ENCODE measurements around the gene MTHFD1. TPM values are rescaled to one million over a fixed set of nuclear protein-coding genes. Genes with fewer than 3 reads are reported as not detected.

The MTHFD1 gene
- total RNA-seq, 1 experiment from 2014 or later, result 226 TPM

GRCh38 chr14:64488590-64489099 lies 100.5 kb downstream of the MTHFD1 start:
- peaks cover 45% of the 10 kb centered on the region for H3K36me3 Mint-ChIP-seq
- DNase-seq (ENCODE audit: low spot score), result no peak
- H3K27ac Mint-ChIP-seq, result no peak overlapping the region
- ChIA-PET CTCF (no interaction called here), POLR2A (interaction anchor here (0.7 kb wide), 2 partner anchors 11 to 164 kb away, joined by 3 read pairs; no protein-coding TSS in a partner anchor)
- ATAC-seq, result no peak
- no peaks in the 10 kb centered on the region for H3K4me1 Mint-ChIP-seq
- H3K4me3 Mint-ChIP-seq, result no peak overlapping the region
- TF ChIP-seq ZMAT4 (CRISPR knock-in tag; IDR thresholded peaks at IDR 0.05) (no peak), TEAD1 (CRISPR knock-in tag; IDR thresholded peaks at IDR 0.05) (no peak), EMX1 (CRISPR knock-in tag; IDR thresholded peaks at IDR 0.05) (no peak), TEAD4 (CRISPR knock-in tag; IDR thresholded peaks at IDR 0.05) (no peak), NR1H2 (CRISPR knock-in tag; IDR thresholded peaks at IDR 0.05) (no peak), AFF4 (CRISPR knock-in tag; IDR thresholded peaks at IDR 0.05; ENCODE audit: borderline replicate concordance) (no peak), NFATC4 (CRISPR knock-in tag; IDR thresholded peaks at IDR 0.05) (no peak), OVOL2 (CRISPR knock-in tag; IDR thresholded peaks at IDR 0.05; ENCODE audit: borderline replicate concordance) (no peak), FOXJ3 (CRISPR knock-in tag; IDR thresholded peaks at IDR 0.05; ENCODE audit: borderline replicate concordance) (no peak), GTF2I (CRISPR knock-in tag; conservative IDR thresholded peaks at IDR 0.05) (no peak)
- no peaks in the 10 kb centered on the region for H3K27me3 Mint-ChIP-seq (ENCODE audit: low read depth)
- H3K9me3 Mint-ChIP-seq, result no peaks in the 10 kb centered on the region

GRCh38 chr14:64491637-64492036 lies 103.5 kb downstream of the MTHFD1 start:
- Mint-ChIP-seq H3K4me3 (no peak overlapping the region), H3K27ac (no peak overlapping the region), H3K36me3 (peaks cover 32% of the 10 kb centered on the region), H3K27me3 (ENCODE audit: low read depth) (no peaks in the 10 kb centered on the region), H3K4me1 (no peaks in the 10 kb centered on the region), H3K9me3 (no peaks in the 10 kb centered on the region)
- no peak for ATAC-seq
- no peak for DNase-seq (ENCODE audit: low spot score)
- POLR2A ChIA-PET, result interaction anchor here (1.0 kb wide), 1 partner anchor 22 kb away, joined by 3 read pairs; no protein-coding TSS in a partner anchor
- TF ChIP-seq MYBL2 (CRISPR knock-in tag; IDR thresholded peaks at IDR 0.05), result no peak
- TF ChIP-seq E2F1 (CRISPR knock-in tag; IDR thresholded peaks at IDR 0.05), result no peak
- TF ChIP-seq ZNF396 (CRISPR knock-in tag; IDR thresholded peaks at IDR 0.05; ENCODE audit: borderline replicate concordance), result no peak
- CTCF ChIA-PET, result interaction anchor here (1.2 kb wide), 1 partner anchor 27 kb away, joined by 4 read pairs; no protein-coding TSS in a partner anchor

GRCh38 chr14:64493455-64493854 lies 105.3 kb downstream of the MTHFD1 start:
- Mint-ChIP-seq H3K27ac (peak overlapping the region; percentile 2), H3K4me1 (no peaks in the 10 kb centered on the region), H3K27me3 (ENCODE audit: low read depth) (no peaks in the 10 kb centered on the region), H3K36me3 (peaks cover 18% of the 10 kb centered on the region), H3K9me3 (no peaks in the 10 kb centered on the region), H3K4me3 (no peak overlapping the region)
- ChIA-PET CTCF (interaction anchor here (0.5 to 1.1 kb wide), 2 partner anchors 17 to 127 kb away, joined by 3 to 6 read pairs; no protein-coding TSS in a partner anchor), POLR2A (interaction anchor here (0.8 kb wide), 1 partner anchor 272 kb away, joined by 3 read pairs; no protein-coding TSS in a partner anchor)
- ATAC-seq (no peak), DNase-seq (ENCODE audit: low spot score) (no peak)
- TF ChIP-seq E2F1 (CRISPR knock-in tag; IDR thresholded peaks at IDR 0.05) (no peak), ATF1 (CRISPR knock-in tag; IDR thresholded peaks at IDR 0.05) (no peak), CBFB (CRISPR knock-in tag; IDR thresholded peaks at IDR 0.05; ENCODE audit: low read depth) (no peak), PREB (CRISPR knock-in tag; IDR thresholded peaks at IDR 0.05; ENCODE audit: borderline replicate concordance) (no peak), NR3C1 (CRISPR knock-in tag; conservative IDR thresholded peaks at IDR 0.05; ENCODE audit: low read depth) (no peak), ZNF671 (CRISPR knock-in tag; IDR thresholded peaks at IDR 0.05) (no peak), MYBL2 (CRISPR knock-in tag; IDR thresholded peaks at IDR 0.05) (no peak), E2F5 (CRISPR knock-in tag; IDR thresholded peaks at IDR 0.05) (no peak), FOXK1 (CRISPR knock-in tag; IDR thresholded peaks at IDR 0.05) (no peak), EMX1 (CRISPR knock-in tag; IDR thresholded peaks at IDR 0.05) (no peak), FOXP4 (CRISPR knock-in tag; IDR thresholded peaks at IDR 0.05) (no peak), ZNF232 (CRISPR knock-in tag; IDR thresholded peaks at IDR 0.05) (no peak), NFATC4 (CRISPR knock-in tag; IDR thresholded peaks at IDR 0.05) (no peak)
